K562 (cell line): ENCODE results near the gene UNC5C. TPM values are rescaled to one million over a fixed set of nuclear protein-coding genes. Genes with fewer than 3 reads are reported as not detected.

Source experiments
- ATAC-seq: fragments of 200-7000 bp; cut with Tn5 transposase; 3 replicates; pipeline ENCODE4 v1.9.1; 2020; ENCODE audit warnings: moderate library complexity
- BruUV-seq: library from RNA; stranded (reverse); fragments of 400-500 nt; replicated peaks from 2 replicates; lab custom pipeline; 2021; lab: Mats Ljungman, UMichigan
- CTCF ChIA-PET: fragments of 300-600 bp; formaldehyde crosslinking; extraction: SDS; loops from one replicate; lab custom pipeline; 2021; ENCODE audit warnings: low intra/inter-chr PET ratio; lab: Yijun Ruan, JAX
- POLR2A ChIA-PET: fragments of 300-600, 350-650 bp; sonication (Branson Sonifier 250); formaldehyde crosslinking; extraction: SDS; loops from one replicate; lab custom pipeline; 2021; ENCODE audit warnings: antibody characterized with exemption, inconsistent platforms; lab: Yijun Ruan, JAX
- DNase-seq, 4 experiments: peaks; one replicate each; pipeline versions ENCODE4 v3.0.0 to v3.0.0-alpha.2; 2011 to 2018; ENCODE audit warnings: low spot score in 3 of 4, mixed read lengths in 3 of 4; ENCODE audit errors: extremely low read depth in 1 of 4
- FAIRE-seq: peaks from 2 replicates; lab custom pipeline; 2011; peaks lifted over from hg19 to GRCh38; lab: Jason Lieb, UNC
- H2AFZ ChIP-seq: 2 replicates; pipeline ENCODE4 v1.6.0; 2011; ENCODE audit warnings: low read depth, low read length, control low read depth, inconsistent platforms
- H3K27ac ChIP-seq: fragments of 200-600 bp; 3 replicates; pipeline ENCODE4 v1.8.0; 2011; ENCODE audit warnings: low read depth, mild to moderate bottlenecking, control low read depth, inconsistent platforms, low read length, moderate library complexity, mixed read lengths; ENCODE audit errors: extremely low read depth
- H3K27me3 ChIP-seq, 2 experiments: fragments of 300-600 bp in 1 of 2; 2 replicates in 1 of 2; 3 replicates in 1 of 2; pipeline versions ENCODE4 v1.6.0 to v1.8.0; 2011; ENCODE audit warnings: inconsistent platforms in 2 of 2, low read length in 2 of 2, mild to moderate bottlenecking in 1 of 2, mixed read lengths in 1 of 2, moderate library complexity in 1 of 2; ENCODE audit not compliant: control insufficient read depth in 2 of 2, insufficient read depth in 2 of 2
- H3K36me3 ChIP-seq: fragments of 300-600 bp; 3 replicates; pipeline ENCODE4 v1.8.0; 2011; ENCODE audit warnings: mild to moderate bottlenecking, low read length, inconsistent platforms; ENCODE audit not compliant: control insufficient read depth, insufficient read depth
- H3K4me1 ChIP-seq, 2 experiments: fragments of 200-600 bp in 1 of 2; replicated peaks in 1 of 2; 2 replicates in 1 of 2; 3 replicates in 1 of 2; pipeline versions ENCODE4 v1.5.1 to v1.8.0; 2011; ENCODE audit warnings: inconsistent platforms in 2 of 2, low read length in 2 of 2, mild to moderate bottlenecking in 1 of 2, mixed read lengths in 1 of 2, moderate library complexity in 1 of 2; ENCODE audit not compliant: control insufficient read depth in 2 of 2, insufficient read depth in 2 of 2
- H3K4me2 ChIP-seq: 2 replicates; pipeline ENCODE4 v1.6.1; 2011; ENCODE audit warnings: low read length, control low read depth, inconsistent platforms, mixed read lengths; ENCODE audit not compliant: insufficient read depth
- H3K4me3 ChIP-seq: fragments of 200-600 bp; sonication (generic), shearing (Covaris generic); 2 replicates; pipeline ENCODE4 v1.5.1; 2016; ENCODE audit warnings: control low read depth, inconsistent platforms
- H3K79me2 ChIP-seq: fragments of 200-600 bp; 3 replicates; pipeline ENCODE4 v1.8.0; 2011; ENCODE audit warnings: low read length, inconsistent platforms; ENCODE audit not compliant: control insufficient read depth, insufficient read depth
- H3K9ac ChIP-seq, 2 experiments: 2 replicates each; pipeline versions ENCODE4 v1.6.0 to v1.6.1; 2011; ENCODE audit warnings: low read depth in 2 of 2, low read length in 2 of 2, control low read depth in 1 of 2, inconsistent platforms in 1 of 2, mild to moderate bottlenecking in 1 of 2, mixed read lengths in 1 of 2; ENCODE audit not compliant: insufficient read depth in 1 of 2
- H3K9me1 ChIP-seq: one replicate; pipeline ENCODE4 v1.6.0; 2011; ENCODE audit warnings: inconsistent platforms, mild to moderate bottlenecking, low read length, moderate library complexity; ENCODE audit not compliant: control insufficient read depth, insufficient read depth
- H3K9me3 ChIP-seq: replicated peaks from 2 replicates; pipeline ENCODE4 v1.5.1; 2011; ENCODE audit warnings: low read depth, low read length, inconsistent platforms; ENCODE audit not compliant: control insufficient read depth, insufficient read depth
- H4K20me1 ChIP-seq: replicated peaks from 2 replicates; pipeline ENCODE4 v1.6.1; 2011; ENCODE audit warnings: low read length, inconsistent platforms, mixed read lengths; ENCODE audit not compliant: control insufficient read depth, insufficient read depth
- BCL6 ChIP-seq: fragments of 250-450 bp; sonication (Bioruptor Pico); IDR thresholded peaks from 2 replicates; pipeline ENCODE4 v1.4.0; 2020
- ID3 ChIP-seq, 2 experiments: fragments of 250-450 bp in 1 of 2; fragments of 450-650 bp in 1 of 2; sonication (Bioruptor Pico) in 1 of 2; IDR thresholded peaks; 2 replicates each; pipeline versions ENCODE4 v1.6.1 to v1.8.0; 2016 to 2021; ENCODE audit warnings: mild to moderate bottlenecking in 2 of 2, moderate library complexity in 2 of 2, missing compliant biosample characterization in 1 of 2, missing genetic modification characterization in 1 of 2
- KLF10 ChIP-seq: fragments of 250-450 bp; sonication (Bioruptor Pico); IDR thresholded peaks from 2 replicates; pipeline ENCODE4 v1.6.1; 2021; ENCODE audit warnings: matching md5 sums
- NCOA6 ChIP-seq: fragments of 450-650 bp; IDR thresholded peaks from 2 replicates; pipeline ENCODE4 v1.6.1; 2017; ENCODE audit warnings: mild to moderate bottlenecking
- TAL1 ChIP-seq: fragments of 450-650 bp; IDR thresholded peaks from 2 replicates; pipeline ENCODE4 v1.6.1; 2016; ENCODE audit warnings: mild to moderate bottlenecking
- WGBS: fragments of 100-300 bp; shearing (Covaris generic); methylation state at CpG from one replicate; pipeline ENCODE4 v1.1.6; 2016; ENCODE audit warnings: low coverage, mixed read lengths; ENCODE audit not compliant: insufficient coverage; ENCODE audit errors: missing lambda C conversion rate; 5-methylcytosine and 5-hydroxymethylcytosine counted together
- in situ Hi-C: fragments of 300-500 bp; cut with MboI; formaldehyde crosslinking; loops from 4 replicates; pipeline ENCODE4 v1.15.0; 2018; ENCODE audit warnings: inconsistent platforms, mixed read lengths
- intact Hi-C: fragments of 100-400 bp; cut with micrococcal nuclease; formaldehyde crosslinking; loops from 2 replicates; pipeline ENCODE4 v1.14.2; 2022
- polyA plus RNA-seq, 8 experiments: library from polyadenylated mRNA; depleted of rRNA in 4 of 8; stranded (reverse) in 5 of 8; unstranded in 3 of 8; fragments of >200 nt; fragmentation: Nextera tagmentation in 2 of 8; fragmentation: Illumina TruSeq in 1 of 8; extraction: Ambion mirVana in 2 of 8; extraction: Trizol in 1 of 8; gene quantifications; 2 replicates each; pipeline versions ENCODE4 v1.2.1 to v1.2.3, GENCODE V29; 2011 to 2014; ENCODE audit warnings: inconsistent platforms in 1 of 8, missing spikeins in 1 of 8
- total RNA-seq, 7 experiments: library from RNA; depleted of rRNA in 6 of 7; stranded (reverse); fragments of >200 nt in 6 of 7; fragmentation: Illumina TruSeq in 2 of 7; extraction: Trizol in 2 of 7; gene quantifications; 2 replicates each; pipeline versions ENCODE4 v1.2.1 to v1.2.3, GENCODE V29; 2011 to 2021; ENCODE audit warnings: low replicate concordance in 1 of 7

Gene UNC5C
- total and polyA plus RNA-seq, 9 of the 15 experiments (the other 6 are each of a cell fraction or from before 2014, with no cell fraction given), result under 0.01 to 0.10 (median 0.03) TPM; not detected in 1

DNA sequence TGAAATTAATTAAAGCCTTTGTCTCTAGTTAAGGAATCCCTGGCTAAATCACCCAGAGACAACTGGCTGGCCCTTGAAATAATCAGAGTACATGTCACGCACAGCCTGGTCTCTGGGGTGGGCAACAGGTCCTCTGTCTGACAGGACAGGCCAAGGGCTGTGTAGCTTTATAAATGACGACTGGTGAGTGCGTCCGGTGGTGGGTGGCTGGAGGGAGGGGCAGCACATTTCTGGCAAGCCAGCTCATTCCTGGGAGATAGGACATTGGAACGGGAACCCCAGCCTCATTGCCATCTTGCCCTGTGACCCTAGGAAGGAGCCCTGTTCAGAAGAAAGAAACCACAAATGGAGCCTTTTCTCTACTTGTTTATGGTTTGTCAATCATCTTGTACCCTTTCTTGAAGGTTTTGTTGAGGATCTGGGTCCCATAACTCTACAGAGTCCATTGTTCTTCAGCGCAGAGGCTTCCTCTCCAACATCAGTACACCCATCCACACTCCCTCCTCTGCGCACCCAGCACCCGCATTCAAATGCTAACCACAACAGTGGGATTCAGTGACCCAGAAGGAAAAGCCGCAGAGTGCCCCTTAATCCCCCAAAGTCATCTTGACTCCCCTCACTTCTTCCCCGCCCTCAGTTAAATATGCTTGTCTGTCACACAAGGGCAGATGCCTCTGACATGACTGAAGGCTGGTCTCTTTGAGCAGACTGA, 368.1 kb downstream of the UNC5C start:
- Histone ChIP-seq H3K9me1 (no peaks in the 10 kb centered on the region), H3K4me2 (peak overlapping the region; percentile 57), H3K27me3 (no peaks in the 10 kb centered on the region), H3K36me3 (no peaks in the 10 kb centered on the region), H3K27ac (no peak overlapping the region), H4K20me1 (no peaks in the 10 kb centered on the region), H3K9me3 (peaks cover 4% of the 10 kb centered on the region; the same call in 1 of the 2 replicates), H3K79me2 (no peaks in the 10 kb centered on the region), H3K4me1 (peaks cover 7 to 21% of the 10 kb centered on the region in 2 experiments), H3K9ac (no peak overlapping the region), H3K4me3 (no peak overlapping the region), H2AFZ (peak overlapping the region; percentile 69)
- WGBS, result 11% methylated on average over 10 of the region's 10 CpGs
- ATAC-seq, result no peak; the same call in 1 of the 3 replicates
- TF ChIP-seq NCOA6 (no peak), BCL6 (CRISPR knock-in tag) (no peak), TAL1 (no peak), ID3 (CRISPR knock-in tag; IDR thresholded peaks at IDR 0.05) (no peak), ID3 (tag; IDR thresholded peaks at IDR 0.05) (no peak), KLF10 (CRISPR knock-in tag) (no peak)
- CTCF ChIA-PET, result no interaction called here
- POLR2A ChIA-PET, result no interaction called here
- DNase-seq, result no peak
- no peak for FAIRE-seq
- intact Hi-C loops (no loop called here), in situ Hi-C loops (no loop called here)
- no TSS peak for BruUV-seq
